ENCODE measurements around the gene SH3PXD2B. TPM values are rescaled to one million over a fixed set of nuclear protein-coding genes. Genes with fewer than 3 reads are reported as not detected.
A peak's percentile ranks its signal among the peaks of the same experiment; 100 is the strongest.

The SH3PXD2B gene
- total RNA-seq, 1 donor from 2014 or later = 30.9 TPM

- Histone ChIP-seq H3K27me3 (no peaks in the 10 kb centered on the region), H3K4me3 (peak overlapping the region; percentile 2 to 9), H3K4me1 (peaks cover 79% of the 10 kb centered on the region), H3K9me3 (no peaks in the 10 kb centered on the region), H3K27ac (peak overlapping the region; percentile 97), H3K36me3 (no peaks in the 10 kb centered on the region)
- intact Hi-C loops (cut with DNase I) = no loop called here
- TF ChIP-seq POLR2AphosphoS5 (IDR thresholded peaks at IDR 0.05; ENCODE audit: insufficient read depth in 1 of 2, low read depth in 1 of 2) = peak; percentile 42 to 63
- no peak for TF ChIP-seq POLR2A (IDR thresholded peaks at IDR 0.05)
- no peak for DNase-seq (ENCODE audit: extremely low spot score in 2 of 2)
Observed at GRCh38 chr5:172446336-172447051, 7.8 kb downstream of the SH3PXD2B start.

- TF ChIP-seq POLR2AphosphoS5 (IDR thresholded peaks at IDR 0.05; ENCODE audit: insufficient read depth in 1 of 2, low read depth in 1 of 2) (no peak), POLR2A (IDR thresholded peaks at IDR 0.05) (no peak)
- TF ChIP-seq, protein P1, sequence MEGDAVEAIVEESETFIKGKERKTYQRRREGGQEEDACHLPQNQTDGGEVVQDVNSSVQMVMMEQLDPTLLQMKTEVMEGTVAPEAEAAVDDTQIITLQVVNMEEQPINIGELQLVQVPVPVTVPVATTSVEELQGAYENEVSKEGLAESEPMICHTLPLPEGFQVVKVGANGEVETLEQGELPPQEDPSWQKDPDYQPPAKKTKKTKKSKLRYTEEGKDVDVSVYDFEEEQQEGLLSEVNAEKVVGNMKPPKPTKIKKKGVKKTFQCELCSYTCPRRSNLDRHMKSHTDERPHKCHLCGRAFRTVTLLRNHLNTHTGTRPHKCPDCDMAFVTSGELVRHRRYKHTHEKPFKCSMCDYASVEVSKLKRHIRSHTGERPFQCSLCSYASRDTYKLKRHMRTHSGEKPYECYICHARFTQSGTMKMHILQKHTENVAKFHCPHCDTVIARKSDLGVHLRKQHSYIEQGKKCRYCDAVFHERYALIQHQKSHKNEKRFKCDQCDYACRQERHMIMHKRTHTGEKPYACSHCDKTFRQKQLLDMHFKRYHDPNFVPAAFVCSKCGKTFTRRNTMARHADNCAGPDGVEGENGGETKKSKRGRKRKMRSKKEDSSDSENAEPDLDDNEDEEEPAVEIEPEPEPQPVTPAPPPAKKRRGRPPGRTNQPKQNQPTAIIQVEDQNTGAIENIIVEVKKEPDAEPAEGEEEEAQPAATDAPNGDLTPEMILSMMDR (IDR thresholded peaks at IDR 0.05) = no peak
- Histone ChIP-seq H3K4me3 (peak overlapping the region; percentile 2 to 9), H3K27ac (peak overlapping the region; percentile 97), H3K9me3 (no peaks in the 10 kb centered on the region), H3K36me3 (no peaks in the 10 kb centered on the region), H3K4me1 (peaks cover 74% of the 10 kb centered on the region), H3K27me3 (no peaks in the 10 kb centered on the region)
- no peak for DNase-seq (ENCODE audit: extremely low spot score in 2 of 2)
- intact Hi-C loops (cut with DNase I) = no loop called here
Observed at GRCh38 chr5:172445866-172446265, 8.5 kb downstream of the SH3PXD2B start.

DNA sequence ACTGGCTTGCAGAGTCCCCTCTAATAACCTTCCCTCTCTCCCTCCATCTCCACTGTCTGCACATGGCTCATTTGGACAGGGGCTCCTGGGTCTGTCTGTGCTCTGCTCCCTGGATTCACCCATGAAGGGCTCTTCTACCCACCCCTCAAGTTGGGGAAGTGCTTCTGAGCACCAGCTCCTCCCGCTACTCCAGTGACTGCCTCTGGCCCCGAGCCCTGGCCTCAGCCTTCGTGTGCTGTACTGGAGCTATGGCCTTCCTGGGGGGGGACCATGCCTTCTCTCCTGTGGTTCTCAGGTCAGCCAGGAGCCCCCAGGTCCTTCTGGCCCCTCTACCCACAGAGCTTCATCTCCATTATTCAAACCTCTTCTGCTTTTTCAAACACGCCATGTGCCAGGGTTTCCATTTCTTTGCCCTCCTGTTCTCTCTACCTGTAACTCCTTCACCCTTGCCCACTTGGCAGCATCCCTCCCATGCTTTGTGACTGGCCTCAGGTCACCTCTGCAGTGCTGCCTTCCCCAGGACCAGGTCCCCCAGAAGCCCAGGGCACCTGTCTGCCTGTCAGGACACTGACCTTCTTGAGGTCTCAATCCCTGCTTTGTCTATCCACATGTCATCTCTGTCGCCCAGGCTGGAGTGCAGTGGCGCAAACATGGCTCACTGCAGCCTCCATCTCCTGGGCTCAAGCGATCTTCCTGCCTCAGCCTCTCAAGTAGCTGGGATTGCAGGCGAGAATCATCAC is 9.5 kb downstream of the SH3PXD2B start:
- intact Hi-C loops (cut with DNase I) = no loop called here
- Histone ChIP-seq H3K4me1 (peaks cover 80% of the 10 kb centered on the region), H3K4me3 (peak overlapping the region in 1 of 2 donors; percentile 4), H3K9me3 (no peaks in the 10 kb centered on the region), H3K27ac (peak overlapping the region; percentile 97), H3K27me3 (no peaks in the 10 kb centered on the region), H3K36me3 (no peaks in the 10 kb centered on the region)
- no peak for DNase-seq (ENCODE audit: extremely low spot score in 2 of 2)
- TF ChIP-seq POLR2A (IDR thresholded peaks at IDR 0.05) = no peak
- no peak for TF ChIP-seq POLR2AphosphoS5 (IDR thresholded peaks at IDR 0.05; ENCODE audit: insufficient read depth in 1 of 2, low read depth in 1 of 2)
- TF ChIP-seq, protein P1 (IDR thresholded peaks at IDR 0.05) = no peak

DNA sequence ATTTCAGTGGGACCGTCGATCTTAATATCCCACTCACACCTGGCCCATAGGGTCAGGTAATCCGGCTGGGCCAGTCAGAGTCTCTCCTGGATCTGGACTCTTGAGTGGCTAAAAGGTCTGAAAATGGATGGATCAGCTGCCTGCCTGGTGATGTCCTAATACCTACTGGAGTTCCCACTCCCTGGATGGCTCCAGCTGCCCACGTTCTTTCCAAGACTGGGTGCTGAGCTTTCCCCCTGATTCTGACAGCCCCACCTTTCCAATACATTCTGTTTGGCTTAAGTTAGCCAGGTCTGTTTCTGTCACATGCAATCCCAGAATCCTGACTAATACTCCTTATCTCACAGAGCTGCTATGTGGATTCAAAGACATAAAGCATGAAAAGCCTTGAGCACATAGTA is 10.2 kb downstream of the SH3PXD2B start:
- TF ChIP-seq POLR2AphosphoS5 (IDR thresholded peaks at IDR 0.05; ENCODE audit: insufficient read depth in 1 of 2, low read depth in 1 of 2) (no peak), POLR2A (IDR thresholded peaks at IDR 0.05) (no peak)
- TF ChIP-seq, protein P1 (IDR thresholded peaks at IDR 0.05) = no peak
- H3K27ac ChIP-seq = peak overlapping the region; percentile 97
- peak overlapping the region in 1 of 2 donors; percentile 4 for H3K4me3 ChIP-seq
- no peak for DNase-seq (ENCODE audit: extremely low spot score in 2 of 2)
- no peaks in the 10 kb centered on the region for H3K27me3 ChIP-seq
- H3K36me3 ChIP-seq = no peaks in the 10 kb centered on the region
- intact Hi-C loops (cut with DNase I) = no loop called here
- H3K9me3 ChIP-seq = no peaks in the 10 kb centered on the region
- peaks cover 82% of the 10 kb centered on the region for H3K4me1 ChIP-seq

GRCh38 chr5:172443441-172444109 is 10.8 kb downstream of the SH3PXD2B start:
- H3K4me1 ChIP-seq = peaks cover 80% of the 10 kb centered on the region
- peak overlapping the region; percentile 97 for H3K27ac ChIP-seq
- no peaks in the 10 kb centered on the region for H3K27me3 ChIP-seq
- H3K9me3 ChIP-seq = no peaks in the 10 kb centered on the region
- H3K4me3 ChIP-seq = peak overlapping the region in 1 of 2 donors; percentile 4
- no peaks in the 10 kb centered on the region for H3K36me3 ChIP-seq
- peak; percentile 86 to 92 for TF ChIP-seq POLR2AphosphoS5 (IDR thresholded peaks at IDR 0.05; ENCODE audit: insufficient read depth in 1 of 2, low read depth in 1 of 2)
- TF ChIP-seq, protein P1 (IDR thresholded peaks at IDR 0.05) = no peak
- intact Hi-C loops (cut with DNase I) = no loop called here
- DNase-seq (ENCODE audit: extremely low spot score in 2 of 2) = no peak

All from vagina (tissue), 2 donors.